MCF 10A (cell line): ENCODE results near the gene DPH3. TPM values are rescaled to one million over a fixed set of nuclear protein-coding genes. Genes with fewer than 3 reads are reported as not detected.

Source experiments
- BruUV-seq: library from RNA; stranded (reverse); fragments of 400-500 nt; replicated peaks from 2 replicates; lab custom pipeline; 2021; lab: Mats Ljungman, UMichigan
- CTCF ChIA-PET: fragments of 300-600 bp; sonication (Branson Sonifier 250); formaldehyde crosslinking; extraction: SDS; loops from one replicate; lab custom pipeline; 2021; ENCODE audit warnings: antibody characterized with exemption, inconsistent platforms; lab: Yijun Ruan, JAX
- POLR2A ChIA-PET: fragments of 300-600, 350-650 bp; sonication (Branson Sonifier 250); formaldehyde crosslinking; extraction: SDS; loops from one replicate; lab custom pipeline; 2020; ENCODE audit warnings: antibody characterized with exemption, inconsistent platforms; lab: Yijun Ruan, JAX
- DNase-seq: peaks from one replicate; pipeline ENCODE4 v3.0.0-alpha.2; 2018; ENCODE audit not compliant: unreplicated experiment
- H3K27ac Mint-ChIP-seq: one replicate; pipeline ENCODE4 v1.8.0; 2022; ENCODE audit warnings: mild to moderate bottlenecking, low read depth, mixed read lengths; ENCODE audit not compliant: unreplicated experiment
- H3K27me3 Mint-ChIP-seq: one replicate; pipeline ENCODE4 v1.8.0; 2022; ENCODE audit warnings: mixed read lengths; ENCODE audit not compliant: insufficient read depth, unreplicated experiment
- H3K36me3 Mint-ChIP-seq: one replicate; pipeline ENCODE4 v1.8.0; 2022; ENCODE audit warnings: mild to moderate bottlenecking, moderate library complexity, mixed read lengths; ENCODE audit not compliant: insufficient read depth, unreplicated experiment
- H3K4me1 Mint-ChIP-seq: one replicate; pipeline ENCODE4 v1.8.0; 2022; ENCODE audit warnings: mixed read lengths; ENCODE audit not compliant: insufficient read depth, unreplicated experiment
- H3K4me3 Mint-ChIP-seq: one replicate; pipeline ENCODE4 v1.8.0; 2022; ENCODE audit warnings: mild to moderate bottlenecking, moderate library complexity, mixed read lengths; ENCODE audit not compliant: unreplicated experiment
- H3K9me3 Mint-ChIP-seq: one replicate; pipeline ENCODE4 v1.8.0; 2022; ENCODE audit warnings: mixed read lengths; ENCODE audit not compliant: unreplicated experiment
- intact Hi-C: fragments of 100-400 bp; cut with micrococcal nuclease; formaldehyde crosslinking; loops from 2 replicates; pipeline ENCODE4 v1.14.1; 2022
- total RNA-seq: library from RNA; stranded (reverse); gene quantifications from 2 replicates; pipeline ENCODE4 v1.2.3, GENCODE V29; 2022
- TF ChIP-seq, protein P1 (sequence below): fragments of 200-600 bp; IDR thresholded peaks from one replicate; pipeline ENCODE4 v1.8.0; 2022; ENCODE audit warnings: antibody characterized with exemption, mild to moderate bottlenecking; ENCODE audit not compliant: unreplicated experiment

DPH3 gene
- total RNA-seq, 1 experiment from 2014 or later, result 30.5 TPM

DNA sequence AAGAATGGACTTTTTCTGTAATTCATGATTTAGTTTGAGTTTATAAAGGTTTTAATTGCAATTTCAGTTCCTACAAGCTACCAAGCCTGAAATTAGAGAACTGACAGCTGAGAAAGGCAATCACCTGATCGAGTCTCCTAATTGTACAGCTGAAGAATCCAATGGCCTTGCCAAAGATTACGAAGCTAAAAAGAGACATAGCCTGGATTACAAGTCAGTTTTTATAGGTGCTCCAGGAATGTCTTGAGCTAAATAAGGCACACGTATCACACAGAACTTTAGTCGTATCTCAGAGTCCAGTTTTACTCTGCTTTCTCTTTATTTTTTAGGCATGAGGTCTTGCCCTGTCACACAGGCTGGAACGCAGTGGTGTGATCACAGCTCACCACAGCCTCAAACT lies 6.6 kb downstream of the DPH3 start:
- ChIA-PET CTCF (interaction anchor here (0.6 to 1.7 kb wide), 4 partner anchors 9 to 209 kb away, joined by 3 to 7 read pairs (median 3); no protein-coding TSS in a partner anchor), POLR2A (no interaction called here)
- intact Hi-C loops, result no loop called here
- BruUV-seq, result no TSS peak
- Mint-ChIP-seq H3K27me3 (no peaks in the 10 kb centered on the region), H3K9me3 (no peaks in the 10 kb centered on the region), H3K4me1 (peaks cover 10% of the 10 kb centered on the region), H3K27ac (no peak overlapping the region), H3K4me3 (no peak overlapping the region), H3K36me3 (peaks cover 22% of the 10 kb centered on the region)
- TF ChIP-seq, protein P1, sequence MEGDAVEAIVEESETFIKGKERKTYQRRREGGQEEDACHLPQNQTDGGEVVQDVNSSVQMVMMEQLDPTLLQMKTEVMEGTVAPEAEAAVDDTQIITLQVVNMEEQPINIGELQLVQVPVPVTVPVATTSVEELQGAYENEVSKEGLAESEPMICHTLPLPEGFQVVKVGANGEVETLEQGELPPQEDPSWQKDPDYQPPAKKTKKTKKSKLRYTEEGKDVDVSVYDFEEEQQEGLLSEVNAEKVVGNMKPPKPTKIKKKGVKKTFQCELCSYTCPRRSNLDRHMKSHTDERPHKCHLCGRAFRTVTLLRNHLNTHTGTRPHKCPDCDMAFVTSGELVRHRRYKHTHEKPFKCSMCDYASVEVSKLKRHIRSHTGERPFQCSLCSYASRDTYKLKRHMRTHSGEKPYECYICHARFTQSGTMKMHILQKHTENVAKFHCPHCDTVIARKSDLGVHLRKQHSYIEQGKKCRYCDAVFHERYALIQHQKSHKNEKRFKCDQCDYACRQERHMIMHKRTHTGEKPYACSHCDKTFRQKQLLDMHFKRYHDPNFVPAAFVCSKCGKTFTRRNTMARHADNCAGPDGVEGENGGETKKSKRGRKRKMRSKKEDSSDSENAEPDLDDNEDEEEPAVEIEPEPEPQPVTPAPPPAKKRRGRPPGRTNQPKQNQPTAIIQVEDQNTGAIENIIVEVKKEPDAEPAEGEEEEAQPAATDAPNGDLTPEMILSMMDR, result no peak
- DNase-seq, result no peak

DNA sequence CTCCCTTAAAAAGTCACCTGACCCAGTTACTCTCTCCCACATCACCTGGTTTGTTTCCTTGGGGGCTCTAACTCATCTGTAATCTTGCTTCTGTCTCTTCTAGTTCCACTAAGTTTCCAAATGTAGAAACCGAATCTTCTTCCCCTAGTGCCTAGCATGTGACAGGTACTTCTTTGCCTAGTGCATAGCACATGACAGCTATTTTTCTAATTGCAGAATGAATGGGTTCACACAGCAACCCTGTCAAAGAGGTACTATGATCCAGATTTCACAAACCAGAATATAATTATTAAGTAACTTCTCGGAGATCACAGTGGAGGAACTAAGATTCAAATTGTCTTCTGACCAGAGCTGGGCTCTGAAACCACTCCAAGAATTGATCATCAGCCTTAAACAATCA lies 7.4 kb downstream of the DPH3 start:
- no TSS peak for BruUV-seq
- H3K4me3 Mint-ChIP-seq, result no peak overlapping the region
- peaks cover 18% of the 10 kb centered on the region for H3K4me1 Mint-ChIP-seq
- peaks cover 22% of the 10 kb centered on the region for H3K36me3 Mint-ChIP-seq
- intact Hi-C loops, result no loop called here
- H3K27ac Mint-ChIP-seq, result no peak overlapping the region
- no peaks in the 10 kb centered on the region for H3K27me3 Mint-ChIP-seq
- CTCF ChIA-PET, result interaction anchor here (0.6 kb wide), 1 partner anchor 321 kb away, joined by 4 read pairs; no protein-coding TSS in a partner anchor
- TF ChIP-seq, protein P1, result no peak
- POLR2A ChIA-PET, result interaction anchor here (0.6 kb wide), 1 partner anchor 34 kb away, joined by 3 read pairs; no protein-coding TSS in a partner anchor
- H3K9me3 Mint-ChIP-seq, result no peaks in the 10 kb centered on the region
- no peak for DNase-seq

DNA sequence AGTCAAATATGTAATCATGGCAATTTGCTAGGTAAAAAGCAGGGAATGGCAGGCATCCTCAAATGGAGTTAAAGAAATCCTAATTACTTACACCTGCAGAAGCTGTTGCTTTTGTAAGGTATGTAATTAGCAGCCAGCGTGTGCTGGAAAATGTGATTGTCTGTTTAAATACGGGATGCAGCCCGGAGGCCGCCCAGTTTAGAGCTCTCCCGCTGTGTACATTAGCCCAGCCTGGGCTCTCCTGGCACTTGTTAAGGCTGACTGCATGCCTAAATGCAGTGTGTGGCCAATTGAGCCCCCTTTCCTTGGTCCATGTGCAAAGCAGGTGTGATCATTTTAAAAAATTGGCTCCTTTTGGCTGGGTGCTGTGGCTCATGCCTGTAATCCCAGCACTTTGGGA lies 9.0 kb downstream of the DPH3 start:
- H3K4me1 Mint-ChIP-seq, result peaks cover 22% of the 10 kb centered on the region
- H3K27me3 Mint-ChIP-seq, result no peaks in the 10 kb centered on the region
- POLR2A ChIA-PET, result interaction anchor here (4.4 kb wide), 1 partner anchor 9 kb away, joined by 47 read pairs; the partner anchor contains the start of genes DPH3 and OXNAD1
- TF ChIP-seq, protein P1, result no peak
- BruUV-seq, result no TSS peak
- no peaks in the 10 kb centered on the region for H3K9me3 Mint-ChIP-seq
- intact Hi-C loops, result no loop called here
- no peak overlapping the region for H3K4me3 Mint-ChIP-seq
- H3K36me3 Mint-ChIP-seq, result peaks cover 16% of the 10 kb centered on the region
- no peak overlapping the region for H3K27ac Mint-ChIP-seq
- DNase-seq, result no peak
- CTCF ChIA-PET, result no interaction called here

DNA sequence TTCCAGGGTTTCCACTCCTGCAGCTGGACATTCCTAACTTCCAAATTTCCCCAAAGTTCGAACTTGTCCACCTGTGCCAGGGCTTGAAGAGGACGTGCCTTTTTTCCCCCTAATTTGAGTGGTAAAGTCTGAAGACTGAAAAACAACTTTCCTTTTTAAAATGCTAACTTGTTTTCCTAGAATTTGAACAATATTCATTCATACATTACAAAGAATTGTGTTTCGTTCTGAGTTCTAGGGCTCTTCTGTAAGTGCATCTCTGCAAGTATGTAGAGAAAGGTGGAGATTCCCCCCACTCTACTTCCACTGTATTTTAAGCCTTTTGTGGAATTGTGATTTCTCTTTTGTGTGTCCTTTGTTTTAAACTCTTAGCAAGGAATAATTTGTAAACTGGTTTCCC lies 9.4 kb downstream of the DPH3 start:
- intact Hi-C loops, result no loop called here
- TF ChIP-seq, protein P1, result no peak
- ChIA-PET POLR2A (interaction anchor here (4.4 kb wide), 1 partner anchor 10 kb away, joined by 47 read pairs; the partner anchor contains the start of genes DPH3 and OXNAD1), CTCF (interaction anchor here (0.7 to 1.8 kb wide), 3 partner anchors 9 to 444 kb away, joined by 3 to 6 read pairs (median 4); no protein-coding TSS in a partner anchor)
- DNase-seq, result no peak
- H3K9me3 Mint-ChIP-seq, result no peaks in the 10 kb centered on the region
- no peaks in the 10 kb centered on the region for H3K27me3 Mint-ChIP-seq
- BruUV-seq, result no TSS peak
- no peak overlapping the region for H3K27ac Mint-ChIP-seq
- H3K4me1 Mint-ChIP-seq, result peaks cover 22% of the 10 kb centered on the region
- no peak overlapping the region for H3K4me3 Mint-ChIP-seq
- H3K36me3 Mint-ChIP-seq, result peaks cover 12% of the 10 kb centered on the region
